K562 (cell line): ENCODE data around the gene WASF3.

Experiments used
- BHLHE40 ChIP-seq: IDR thresholded peaks from 2 replicates; pipeline ENCODE4 v1.6.1; 2011; ENCODE audit warnings: low read length, improper control_type of control experiment
- CEBPG ChIP-seq, 3 experiments: fragments of 200-800 bp in 1 of 3; sonication (Bioruptor generic) in 1 of 3; sonication (generic) in 1 of 3; formaldehyde crosslinking in 1 of 3; IDR thresholded peaks in 2 of 3; conservative IDR thresholded peaks in 1 of 3; 2 replicates each; pipeline versions ENCODE4 v1.6.1 to v1.8.0; 2016 to 2022; ENCODE audit warnings: missing compliant biosample characterization in 2 of 3, missing genetic modification characterization in 2 of 3, mild to moderate bottlenecking in 1 of 3, missing genetic modification reagents in 1 of 3
- MAFK ChIP-seq: IDR thresholded peaks from 2 replicates; pipeline ENCODE4 v1.6.1; 2011; ENCODE audit warnings: low read length, improper control_type of control experiment
- RAD21 ChIP-seq, 2 experiments: fragments of 250-450 bp in 1 of 2; fragments of 450-650 bp in 1 of 2; sonication (Bioruptor Pico) in 1 of 2; formaldehyde crosslinking in 1 of 2; IDR thresholded peaks in 1 of 2; conservative IDR thresholded peaks in 1 of 2; 2 replicates each; pipeline versions ENCODE4 v1.4.0 to v1.8.0; 2020 to 2022; ENCODE audit warnings: mild to moderate bottlenecking in 2 of 2, moderate library complexity in 1 of 2
- RHOXF2B ChIP-seq: fragments of 250-450 bp; sonication (Bioruptor Pico); conservative IDR thresholded peaks from 2 replicates; pipeline ENCODE4 v1.5.1; 2021
- SMAD1 ChIP-seq: fragments of 150-350 bp; IDR thresholded peaks from 2 replicates; pipeline ENCODE4 v1.6.1; 2014; ENCODE audit warnings: low read length, low read depth; ENCODE audit not compliant: partially characterized antibody
- TF ChIP-seq, protein P1 (sequence below): fragments of 250-450 bp; sonication (Bioruptor Pico); IDR thresholded peaks from 2 replicates; pipeline ENCODE4 v1.4.0; 2020

DNA sequence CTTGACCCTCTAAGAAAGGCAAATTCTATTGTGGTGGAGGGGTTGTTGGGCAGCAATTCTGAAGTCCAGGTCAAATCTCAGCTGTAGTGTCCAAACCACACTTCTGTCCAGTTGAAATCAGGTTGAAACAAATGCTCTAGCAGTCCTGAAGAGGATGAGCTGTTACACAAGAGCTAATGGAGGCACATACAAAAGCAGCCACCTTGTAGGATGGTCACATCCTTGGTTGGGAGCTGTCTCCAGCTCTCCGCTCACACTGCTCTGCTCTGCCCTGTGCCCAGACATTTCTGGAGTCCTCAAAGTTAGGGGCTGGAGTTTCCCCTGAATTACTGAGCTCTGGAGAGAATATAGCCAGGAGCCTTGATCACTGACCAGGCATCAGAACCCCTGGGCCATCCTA, 155.9 kb downstream of the WASF3 start:
- TF ChIP-seq MAFK (no peak), BHLHE40 (no peak), RHOXF2B (CRISPR knock-in tag) (no peak), SMAD1 (no peak), RAD21 (CRISPR knock-in tag; conservative IDR thresholded peaks at IDR 0.05 in 1 of 2, IDR thresholded peaks at IDR 0.05 in 1 of 2) (no peak), CEBPG (CRISPR knock-in tag; IDR thresholded peaks at IDR 0.05) (no peak), CEBPG (tag; conservative IDR thresholded peaks at IDR 0.05 in 1 of 2, IDR thresholded peaks at IDR 0.05 in 1 of 2) (no peak)
- TF ChIP-seq, protein P1, sequence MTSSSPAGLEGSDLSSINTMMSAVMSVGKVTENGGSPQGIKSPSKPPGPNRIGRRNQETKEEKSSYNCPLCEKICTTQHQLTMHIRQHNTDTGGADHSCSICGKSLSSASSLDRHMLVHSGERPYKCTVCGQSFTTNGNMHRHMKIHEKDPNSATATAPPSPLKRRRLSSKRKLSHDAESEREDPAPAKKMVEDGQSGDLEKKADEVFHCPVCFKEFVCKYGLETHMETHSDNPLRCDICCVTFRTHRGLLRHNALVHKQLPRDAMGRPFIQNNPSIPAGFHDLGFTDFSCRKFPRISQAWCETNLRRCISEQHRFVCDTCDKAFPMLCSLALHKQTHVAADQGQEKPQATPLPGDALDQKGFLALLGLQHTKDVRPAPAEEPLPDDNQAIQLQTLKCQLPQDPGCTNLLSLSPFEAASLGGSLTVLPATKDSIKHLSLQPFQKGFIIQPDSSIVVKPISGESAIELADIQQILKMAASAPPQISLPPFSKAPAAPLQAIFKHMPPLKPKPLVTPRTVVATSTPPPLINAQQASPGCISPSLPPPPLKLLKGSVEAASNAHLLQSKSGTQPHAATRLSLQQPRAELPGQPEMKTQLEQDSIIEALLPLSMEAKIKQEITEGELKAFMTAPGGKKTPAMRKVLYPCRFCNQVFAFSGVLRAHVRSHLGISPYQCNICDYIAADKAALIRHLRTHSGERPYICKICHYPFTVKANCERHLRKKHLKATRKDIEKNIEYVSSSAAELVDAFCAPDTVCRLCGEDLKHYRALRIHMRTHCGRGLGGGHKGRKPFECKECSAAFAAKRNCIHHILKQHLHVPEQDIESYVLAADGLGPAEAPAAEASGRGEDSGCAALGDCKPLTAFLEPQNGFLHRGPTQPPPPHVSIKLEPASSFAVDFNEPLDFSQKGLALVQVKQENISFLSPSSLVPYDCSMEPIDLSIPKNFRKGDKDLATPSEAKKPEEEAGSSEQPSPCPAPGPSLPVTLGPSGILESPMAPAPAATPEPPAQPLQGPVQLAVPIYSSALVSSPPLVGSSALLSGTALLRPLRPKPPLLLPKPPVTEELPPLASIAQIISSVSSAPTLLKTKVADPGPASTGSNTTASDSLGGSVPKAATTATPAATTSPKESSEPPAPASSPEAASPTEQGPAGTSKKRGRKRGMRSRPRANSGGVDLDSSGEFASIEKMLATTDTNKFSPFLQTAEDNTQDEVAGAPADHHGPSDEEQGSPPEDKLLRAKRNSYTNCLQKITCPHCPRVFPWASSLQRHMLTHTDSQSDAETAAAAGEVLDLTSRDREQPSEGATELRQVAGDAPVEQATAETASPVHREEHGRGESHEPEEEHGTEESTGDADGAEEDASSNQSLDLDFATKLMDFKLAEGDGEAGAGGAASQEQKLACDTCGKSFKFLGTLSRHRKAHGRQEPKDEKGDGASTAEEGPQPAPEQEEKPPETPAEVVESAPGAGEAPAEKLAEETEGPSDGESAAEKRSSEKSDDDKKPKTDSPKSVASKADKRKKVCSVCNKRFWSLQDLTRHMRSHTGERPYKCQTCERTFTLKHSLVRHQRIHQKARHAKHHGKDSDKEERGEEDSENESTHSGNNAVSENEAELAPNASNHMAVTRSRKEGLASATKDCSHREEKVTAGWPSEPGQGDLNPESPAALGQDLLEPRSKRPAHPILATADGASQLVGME (CRISPR knock-in tag), result no peak
